K562 (cell line): ENCODE data around the gene HOXB5.

Experiments
- CC2D1A ChIP-seq: fragments of 450-650 bp; IDR thresholded peaks from 2 replicates; pipeline ENCODE4 v1.6.1; 2017; ENCODE audit warnings: mild to moderate bottlenecking
- ESRRA ChIP-seq: fragments of 450-650 bp; IDR thresholded peaks from 2 replicates; pipeline ENCODE4 v1.6.1; 2014; ENCODE audit warnings: low read depth, mild to moderate bottlenecking, moderate library complexity, borderline replicate concordance
- ETS2 ChIP-seq: IDR thresholded peaks from 2 replicates; pipeline ENCODE4 v1.6.1; 2016; ENCODE audit warnings: borderline replicate concordance, missing genetic modification characterization, mild to moderate bottlenecking, moderate library complexity, missing compliant biosample characterization; ENCODE audit not compliant: poor library complexity, severe bottlenecking
- KLF1 ChIP-seq: fragments of 450-650 bp; IDR thresholded peaks from 2 replicates; pipeline ENCODE4 v1.6.1; 2016; ENCODE audit warnings: missing genetic modification characterization, missing compliant biosample characterization
- MAFF ChIP-seq: IDR thresholded peaks from 2 replicates; pipeline ENCODE4 v1.6.1; 2012; ENCODE audit warnings: low read length, improper control_type of control experiment
- NR3C1 ChIP-seq: sonication (generic); formaldehyde crosslinking; IDR thresholded peaks from 2 replicates; pipeline ENCODE4 v1.8.1; 2022; ENCODE audit warnings: missing genetic modification reagents
- SIN3A ChIP-seq, 2 experiments: fragments of 150-350 bp in 1 of 2; IDR thresholded peaks; 2 replicates each; pipeline ENCODE4 v1.6.1; 2011 to 2016; ENCODE audit warnings: borderline replicate concordance in 2 of 2, low read depth in 2 of 2, low read length in 2 of 2, mild to moderate bottlenecking in 2 of 2, moderate library complexity in 2 of 2; ENCODE audit not compliant: control insufficient read depth in 1 of 2
- TF ChIP-seq, protein P1 (sequence below), 3 experiments: IDR thresholded peaks in 2 of 3; conservative IDR thresholded peaks in 1 of 3; 2 replicates each; pipeline ENCODE4 v1.5.1; 2011 to 2012; ENCODE audit warnings: low read length in 3 of 3, mild to moderate bottlenecking in 3 of 3, control low read depth in 2 of 3, improper control_type of control experiment in 1 of 3, inconsistent platforms in 1 of 3, low read depth in 1 of 3, mixed read lengths in 1 of 3, moderate library complexity in 1 of 3; ENCODE audit not compliant: insufficient read depth in 2 of 3

DNA sequence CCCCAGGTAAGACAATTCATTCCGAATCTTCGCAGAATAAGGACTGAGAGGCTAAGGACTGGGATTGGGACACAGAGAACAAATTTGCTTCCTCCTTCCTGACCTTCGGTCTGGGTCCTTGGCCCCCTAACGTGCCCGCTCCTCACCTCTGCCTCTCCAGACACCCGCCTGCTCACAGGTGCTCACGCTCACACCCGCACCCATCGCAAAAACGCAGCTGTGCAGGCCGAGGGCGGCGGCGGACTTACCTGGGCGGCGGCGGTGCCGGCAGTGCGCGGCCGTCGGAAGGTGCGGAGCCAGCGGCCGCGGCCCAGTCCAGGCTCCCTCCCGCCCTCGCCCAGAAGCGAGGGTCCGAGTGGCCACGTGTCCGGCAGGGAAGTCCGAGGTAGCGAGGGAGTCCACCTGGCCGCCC is 39.7 kb upstream of the HOXB5 start:
- TF ChIP-seq SIN3A (IDR thresholded peaks at IDR 0.05; ENCODE audit: borderline replicate concordance in 2 of 2, control insufficient read depth in 1 of 2, low read depth in 2 of 2, low read length in 2 of 2), result no peak
- TF ChIP-seq, protein P1, sequence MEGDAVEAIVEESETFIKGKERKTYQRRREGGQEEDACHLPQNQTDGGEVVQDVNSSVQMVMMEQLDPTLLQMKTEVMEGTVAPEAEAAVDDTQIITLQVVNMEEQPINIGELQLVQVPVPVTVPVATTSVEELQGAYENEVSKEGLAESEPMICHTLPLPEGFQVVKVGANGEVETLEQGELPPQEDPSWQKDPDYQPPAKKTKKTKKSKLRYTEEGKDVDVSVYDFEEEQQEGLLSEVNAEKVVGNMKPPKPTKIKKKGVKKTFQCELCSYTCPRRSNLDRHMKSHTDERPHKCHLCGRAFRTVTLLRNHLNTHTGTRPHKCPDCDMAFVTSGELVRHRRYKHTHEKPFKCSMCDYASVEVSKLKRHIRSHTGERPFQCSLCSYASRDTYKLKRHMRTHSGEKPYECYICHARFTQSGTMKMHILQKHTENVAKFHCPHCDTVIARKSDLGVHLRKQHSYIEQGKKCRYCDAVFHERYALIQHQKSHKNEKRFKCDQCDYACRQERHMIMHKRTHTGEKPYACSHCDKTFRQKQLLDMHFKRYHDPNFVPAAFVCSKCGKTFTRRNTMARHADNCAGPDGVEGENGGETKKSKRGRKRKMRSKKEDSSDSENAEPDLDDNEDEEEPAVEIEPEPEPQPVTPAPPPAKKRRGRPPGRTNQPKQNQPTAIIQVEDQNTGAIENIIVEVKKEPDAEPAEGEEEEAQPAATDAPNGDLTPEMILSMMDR (IDR thresholded peaks at IDR 0.05 in 2 of 3, conservative IDR thresholded peaks at IDR 0.05 in 1 of 3; ENCODE audit: insufficient read depth in 2 of 3, low read depth in 1 of 3, low read length in 3 of 3), result no peak
- TF ChIP-seq ETS2 (tag), result no peak
- no peak for TF ChIP-seq CC2D1A
- no peak for TF ChIP-seq NR3C1 (CRISPR knock-in tag)
- no peak for TF ChIP-seq ESRRA
- TF ChIP-seq KLF1 (tag), result no peak
- TF ChIP-seq MAFF, result no peak
